D721Med (cell line): ENCODE measurements around the gene HSP90B1.

Experiments used
- DNase-seq: peaks from one replicate; pipeline ENCODE4 v3.0.0; 2011; ENCODE audit warnings: low spot score; ENCODE audit not compliant: insufficient read length
- FAIRE-seq: peaks from 2 replicates; lab custom pipeline; 2011; peaks lifted over from hg19 to GRCh38; lab: Jason Lieb, UNC
- CTCF ChIP-seq: IDR thresholded peaks from 2 replicates; pipeline ENCODE4 v1.5.1; 2012; ENCODE audit warnings: mild to moderate bottlenecking, control low read depth; ENCODE audit not compliant: insufficient read depth; ENCODE audit errors: missing control alignments

Gene HSP90B1

GRCh38 chr12:103966736-103967135 is 36.5 kb downstream of the HSP90B1 start:
- TF ChIP-seq CTCF, result no peak
- DNase-seq (no peak), FAIRE-seq (no peak)

- FAIRE-seq (no peak), DNase-seq (no peak)
- no peak for TF ChIP-seq CTCF
Observed at GRCh38 chr12:103969391-103969790, 39.2 kb downstream of the HSP90B1 start.

GRCh38 chr12:103973909-103974308 is 43.7 kb downstream of the HSP90B1 start:
- DNase-seq (no peak), FAIRE-seq (no peak)

DNA sequence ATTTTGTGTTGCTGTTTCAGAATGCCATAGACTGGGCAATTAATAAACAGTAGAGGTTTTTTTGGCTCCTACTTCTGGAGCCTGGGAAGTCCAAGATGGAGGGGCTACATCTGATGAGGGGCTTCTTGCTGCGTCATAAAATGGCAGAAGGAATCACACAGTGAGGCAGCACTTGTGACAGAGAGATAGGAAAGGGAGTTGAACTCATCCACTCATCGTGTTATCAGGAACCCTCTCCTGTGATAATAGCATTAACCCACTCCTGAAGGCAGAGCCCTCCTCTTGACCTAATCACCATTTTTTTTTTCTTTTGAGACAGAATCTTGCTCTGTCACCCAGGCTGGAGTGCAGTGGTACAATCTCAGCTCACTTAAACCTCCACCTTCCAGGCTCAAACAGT is 45.2 kb downstream of the HSP90B1 start:
- TF ChIP-seq CTCF, result no peak
- FAIRE-seq, result no peak
- no peak for DNase-seq

More at GRCh38 chr12:103973909-103974308, 43.7 kb downstream of the HSP90B1 start:
- no peak for TF ChIP-seq CTCF

GRCh38 chr12:103978384-103978982 is 48.3 kb downstream of the HSP90B1 start:
- DNase-seq, result no peak
- no peak for FAIRE-seq
- TF ChIP-seq CTCF, result no peak

- TF ChIP-seq CTCF, result no peak
- DNase-seq, result no peak
- no peak for FAIRE-seq
Observed at GRCh38 chr12:103986829-103987228, 56.6 kb downstream of the HSP90B1 start.

GRCh38 chr12:103994235-103994634 is 64.0 kb downstream of the HSP90B1 start:
- FAIRE-seq (no peak), DNase-seq (no peak)

More at GRCh38 chr12:103994235-103994634, 64.0 kb downstream of the HSP90B1 start:
- TF ChIP-seq CTCF, result no peak
